ENCODE results near the gene DUSP14. TPM values are rescaled to one million over a fixed set of nuclear protein-coding genes. Genes with fewer than 3 reads are reported as not detected.

The DUSP14 gene
- total RNA-seq, 4 donors from 2014 or later: 52.7 to 74.5 (median 59.0) TPM

DNA sequence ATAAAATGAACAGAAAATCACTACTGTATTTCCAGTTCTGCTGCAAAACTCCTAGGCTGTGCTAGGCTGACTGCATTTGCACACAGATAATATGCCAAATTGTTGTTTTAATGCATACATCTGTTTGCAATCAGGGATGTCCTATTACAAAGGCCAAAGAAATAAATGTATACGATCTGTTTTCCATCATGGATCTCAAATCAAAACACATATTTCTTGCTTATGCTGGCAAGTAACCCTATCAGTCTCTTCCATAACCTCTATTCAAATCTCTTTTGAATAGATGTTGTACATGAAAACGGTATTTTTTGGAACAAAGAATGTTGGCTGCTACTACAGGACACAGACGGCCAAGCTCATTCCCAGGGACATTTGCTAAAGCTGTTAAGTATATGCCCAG lies 56.6 kb downstream of the DUSP14 start:
- Histone ChIP-seq H3K36me3 (peaks cover 11 to 12% of the 10 kb centered on the region in 2 donors), H3K9me3 (no peaks in the 10 kb centered on the region), H3K27ac (no peak overlapping the region), H3K4me1 (peaks cover 0 to 3% of the 10 kb centered on the region in 2 donors), H3K4me3 (replicated peaks in 1 of 3) (no peak overlapping the region), H3K27me3 (no peaks in the 10 kb centered on the region)
- intact Hi-C loops (cut with DNase I): no loop called here
- no peak for TF ChIP-seq POLR2A (IDR thresholded peaks at IDR 0.05)
- TF ChIP-seq, protein P1, sequence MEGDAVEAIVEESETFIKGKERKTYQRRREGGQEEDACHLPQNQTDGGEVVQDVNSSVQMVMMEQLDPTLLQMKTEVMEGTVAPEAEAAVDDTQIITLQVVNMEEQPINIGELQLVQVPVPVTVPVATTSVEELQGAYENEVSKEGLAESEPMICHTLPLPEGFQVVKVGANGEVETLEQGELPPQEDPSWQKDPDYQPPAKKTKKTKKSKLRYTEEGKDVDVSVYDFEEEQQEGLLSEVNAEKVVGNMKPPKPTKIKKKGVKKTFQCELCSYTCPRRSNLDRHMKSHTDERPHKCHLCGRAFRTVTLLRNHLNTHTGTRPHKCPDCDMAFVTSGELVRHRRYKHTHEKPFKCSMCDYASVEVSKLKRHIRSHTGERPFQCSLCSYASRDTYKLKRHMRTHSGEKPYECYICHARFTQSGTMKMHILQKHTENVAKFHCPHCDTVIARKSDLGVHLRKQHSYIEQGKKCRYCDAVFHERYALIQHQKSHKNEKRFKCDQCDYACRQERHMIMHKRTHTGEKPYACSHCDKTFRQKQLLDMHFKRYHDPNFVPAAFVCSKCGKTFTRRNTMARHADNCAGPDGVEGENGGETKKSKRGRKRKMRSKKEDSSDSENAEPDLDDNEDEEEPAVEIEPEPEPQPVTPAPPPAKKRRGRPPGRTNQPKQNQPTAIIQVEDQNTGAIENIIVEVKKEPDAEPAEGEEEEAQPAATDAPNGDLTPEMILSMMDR (IDR thresholded peaks at IDR 0.05): no peak
- 77 to 79% methylated on average over 3 of the region's 3 CpGs for WGBS, 2 donors
- DNase-seq: no peak

DNA sequence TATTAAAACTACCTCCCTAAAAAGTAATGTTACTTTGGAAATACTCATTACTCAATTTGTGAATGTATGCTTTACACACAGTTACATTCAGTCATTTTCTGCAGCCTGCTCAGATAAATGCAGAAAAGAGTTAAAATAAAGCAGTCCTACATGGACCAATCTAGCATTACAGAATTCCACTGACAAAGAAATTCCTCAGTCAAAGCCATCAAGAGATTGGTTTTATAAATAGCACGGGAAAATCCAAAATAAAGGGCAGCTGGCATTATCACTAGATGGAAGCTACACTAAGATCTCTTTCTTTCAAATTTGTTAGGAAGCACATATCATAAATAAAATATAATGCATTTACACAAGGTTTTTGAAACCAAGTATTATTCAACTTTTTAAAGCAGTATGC lies 58.3 kb downstream of the DUSP14 start:
- intact Hi-C loops (cut with DNase I): no loop called here

DNA sequence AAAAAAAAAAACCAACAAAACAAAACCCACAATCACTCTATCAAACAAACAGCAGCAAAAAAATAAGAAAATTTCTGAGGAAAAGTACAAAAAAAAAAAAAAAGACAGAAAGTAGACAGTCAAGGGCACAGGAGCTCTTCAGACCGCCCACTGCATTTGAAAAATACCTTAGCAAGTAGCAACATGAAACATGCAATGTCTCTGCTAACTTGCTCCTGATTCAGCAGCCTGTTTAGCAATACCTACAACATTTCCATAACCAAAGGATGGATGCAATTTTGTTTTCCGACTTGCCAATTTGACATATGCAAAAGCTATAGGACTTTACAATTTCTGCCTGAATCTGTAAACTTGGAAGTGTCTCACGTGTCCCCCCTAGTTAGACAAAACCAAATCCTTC lies 62.1 kb downstream of the DUSP14 start:
- intact Hi-C loops (cut with DNase I): no loop called here
- TF ChIP-seq, protein P1 (IDR thresholded peaks at IDR 0.05): no peak
- H3K27me3 ChIP-seq: no peaks in the 10 kb centered on the region
- no peaks in the 10 kb centered on the region for H3K9me3 ChIP-seq
- DNase-seq: peak; percentile 12 to 15
- H3K36me3 ChIP-seq: peaks cover 8 to 12% of the 10 kb centered on the region in 2 donors
- H3K27ac ChIP-seq: no peak overlapping the region
- peaks cover 0 to 7% of the 10 kb centered on the region in 2 donors for H3K4me1 ChIP-seq
- WGBS, 2 donors: 95% methylated on average over 3 of the region's 3 CpGs
- H3K4me3 ChIP-seq (replicated peaks in 1 of 3): no peak overlapping the region

More for the DNA sequence above, 58.3 kb downstream of the DUSP14 start:
- WGBS, 2 donors: 55 to 66% methylated on average over 1 of the region's 1 CpG
- H3K9me3 ChIP-seq: no peaks in the 10 kb centered on the region
- H3K27me3 ChIP-seq: no peaks in the 10 kb centered on the region
- no peak overlapping the region for H3K4me3 ChIP-seq (replicated peaks in 1 of 3)
- H3K4me1 ChIP-seq: peaks cover 0 to 7% of the 10 kb centered on the region in 2 donors
- H3K27ac ChIP-seq: no peak overlapping the region
- H3K36me3 ChIP-seq: peaks cover 2 to 4% of the 10 kb centered on the region in 2 donors
- no peak for TF ChIP-seq POLR2A (IDR thresholded peaks at IDR 0.05)
- TF ChIP-seq, protein P1 (IDR thresholded peaks at IDR 0.05): no peak
- no peak for DNase-seq

DNA sequence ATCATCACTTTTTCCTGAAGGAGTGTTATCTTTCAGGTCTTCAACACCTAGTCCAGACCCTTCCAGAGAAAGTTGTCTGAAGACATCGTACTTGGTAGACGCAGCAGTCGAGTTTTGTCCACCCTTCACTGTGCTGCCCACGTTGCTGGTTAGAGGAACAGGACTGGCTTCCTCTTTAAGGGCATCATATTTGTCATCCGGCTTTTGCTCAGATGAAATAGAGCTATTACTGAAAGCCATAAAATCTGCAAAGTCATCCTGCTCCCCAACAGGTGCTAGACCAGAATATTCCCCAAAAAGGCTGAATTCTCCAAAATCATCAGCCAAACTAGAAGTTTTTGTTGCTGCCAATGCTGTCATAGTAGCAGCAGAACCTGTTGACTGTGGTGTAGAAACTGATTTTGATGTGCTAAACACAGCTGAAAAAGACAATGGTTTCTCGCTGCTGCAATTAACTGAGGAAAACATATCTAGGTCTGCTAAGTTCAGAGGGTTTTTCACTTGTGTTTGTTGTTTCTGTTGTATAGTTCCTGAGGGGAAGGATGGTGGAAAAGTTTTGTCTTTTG lies 63.8 kb downstream of the DUSP14 start:
- DNase-seq: no peak
- WGBS, 2 donors: 88 to 91% methylated on average over 6 of the region's 6 CpGs
- peaks cover 14 to 18% of the 10 kb centered on the region in 2 donors for H3K36me3 ChIP-seq
- H3K4me1 ChIP-seq: peaks cover 0 to 7% of the 10 kb centered on the region in 2 donors
- no peak overlapping the region for H3K27ac ChIP-seq
- intact Hi-C loops (cut with DNase I): no loop called here
- no peaks in the 10 kb centered on the region for H3K9me3 ChIP-seq
- H3K27me3 ChIP-seq: no peaks in the 10 kb centered on the region
- TF ChIP-seq, protein P1 (IDR thresholded peaks at IDR 0.05): no peak
- TF ChIP-seq POLR2A (IDR thresholded peaks at IDR 0.05): no peak
- no peak overlapping the region for H3K4me3 ChIP-seq (replicated peaks in 1 of 3)

DNA sequence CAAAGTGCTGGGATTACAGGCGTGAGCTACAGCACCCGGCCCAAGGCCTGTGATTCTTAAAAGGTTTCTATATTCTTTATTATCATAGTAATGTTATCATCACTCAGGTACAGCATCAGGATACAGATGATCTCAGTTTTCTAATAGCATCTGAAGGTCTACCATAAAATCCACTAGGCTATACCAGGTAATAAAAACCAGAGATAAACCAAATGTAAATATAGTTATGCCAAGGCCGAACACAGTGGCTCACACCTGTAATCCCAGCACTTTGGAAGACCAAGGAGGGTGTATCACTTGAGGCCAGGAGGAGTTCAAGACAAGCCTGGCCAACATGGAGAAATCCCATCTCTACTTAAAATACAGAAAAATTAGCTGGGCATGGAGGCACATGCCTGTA lies 65.7 kb downstream of the DUSP14 start:
- DNase-seq: no peak
- Histone ChIP-seq H3K4me1 (peaks cover 0 to 7% of the 10 kb centered on the region in 2 donors), H3K27ac (no peak overlapping the region), H3K36me3 (peaks cover 31 to 34% of the 10 kb centered on the region in 2 donors), H3K9me3 (no peaks in the 10 kb centered on the region), H3K4me3 (replicated peaks in 1 of 3) (no peak overlapping the region), H3K27me3 (no peaks in the 10 kb centered on the region)
- intact Hi-C loops (cut with DNase I): no loop called here
- TF ChIP-seq POLR2A (IDR thresholded peaks at IDR 0.05): no peak
- TF ChIP-seq, protein P1 (IDR thresholded peaks at IDR 0.05): no peak
- 97 to 98% methylated on average over 3 of the region's 3 CpGs for WGBS, 2 donors
